Mucosa of descending colon (tissue), 3 donors: ENCODE results near the gene SOX13. TPM values are rescaled to one million over a fixed set of nuclear protein-coding genes. Genes with fewer than 3 reads are reported as not detected.
"Not testable (repeated sequence)": the region's sequence is repeated elsewhere in the genome, so short reads cannot be mapped to it uniquely, and the experiment has no call there.

Experiments used
- ATAC-seq: fragments of 200-7000 bp; cut with Tn5 transposase; one replicate; pipeline ENCODE4 v1.9.1; 2020; ENCODE audit warnings: mild to moderate bottlenecking, moderate library complexity
- DNase-seq, 3 donors: peaks; one replicate each; pipeline ENCODE4 v3.0.0-alpha.2; 2020
- H3K36me3 ChIP-seq: fragments of 200-600 bp; one replicate; pipeline ENCODE4 v1.8.0; 2021; ENCODE audit warnings: low read depth, mild to moderate bottlenecking
- H3K4me1 ChIP-seq: fragments of 200-600 bp; one replicate; pipeline ENCODE4 v1.8.0; 2021; ENCODE audit warnings: low read depth, mild to moderate bottlenecking
- H3K4me3 ChIP-seq: fragments of 200-600 bp; one replicate; pipeline ENCODE4 v1.8.0; 2021; ENCODE audit warnings: mild to moderate bottlenecking
- H3K9me3 ChIP-seq: fragments of 200-600 bp; one replicate; pipeline ENCODE4 v1.8.0; 2021; ENCODE audit warnings: mild to moderate bottlenecking
- CTCF ChIP-seq: fragments of 200-600 bp; IDR thresholded peaks from one replicate; pipeline ENCODE4 v1.8.0; 2022; ENCODE audit warnings: antibody characterized with exemption, mild to moderate bottlenecking
- intact Hi-C, 2 donors: fragments of 100-400 bp; cut with DNase I in 1 of 2; cut with micrococcal nuclease in 1 of 2; formaldehyde crosslinking; loops; one replicate each; pipeline versions ENCODE4 v1.11.0 to v1.11.1; 2022; cut with DNase I, micrococcal nuclease
- total RNA-seq, 3 donors: library from RNA; stranded (reverse); fragmentation: NEBNext Ultra II Directional in 2 of 3; extraction: Animal tissue kit (Norgen Biotek cat#: 25700) in 2 of 3; gene quantifications; one replicate each; pipeline versions ENCODE4 v1.2.1 to v1.2.4, GENCODE V29; 2021 to 2023
- donor health status: DM: no; HTN: no; CAD: no; lungs with moderate emphysema.
- donor health status: DM: no; HTN: no; CAD: no.
- donor health status: DM: no; HTN: yes; CAD: no.

Gene SOX13
- total RNA-seq, 3 donors from 2014 or later = 39.8 to 69.2 (median 40.7) TPM

GRCh38 chr1:204098683-204099082 lies 25.8 kb downstream of the SOX13 start:
- TF ChIP-seq CTCF = no peak
- Histone ChIP-seq H3K4me3 (no peak overlapping the region), H3K36me3 (no peaks in the 10 kb centered on the region), H3K9me3 (no peaks in the 10 kb centered on the region), H3K4me1 (peaks cover 20% of the 10 kb centered on the region)
- no peak for DNase-seq
- intact Hi-C loops = no loop called here
- ATAC-seq = no peak

GRCh38 chr1:204099754-204100153 lies 26.8 kb downstream of the SOX13 start:
- peaks cover 25% of the 10 kb centered on the region for H3K4me1 ChIP-seq
- DNase-seq, H3K9me3 ChIP-seq, H3K36me3 ChIP-seq, ATAC-seq, H3K4me3 ChIP-seq, intact Hi-C loops: not testable (repeated sequence)

- Histone ChIP-seq H3K9me3 (no peaks in the 10 kb centered on the region), H3K4me1 (peaks cover 25% of the 10 kb centered on the region), H3K4me3 (no peak overlapping the region), H3K36me3 (no peaks in the 10 kb centered on the region)
- ATAC-seq = no peak
- intact Hi-C loops = no loop called here
- no peak for TF ChIP-seq CTCF
- no peak for DNase-seq
Measured at GRCh38 chr1:204102029-204102611, 29.2 kb downstream of the SOX13 start.

GRCh38 chr1:204102739-204103430 lies 30.0 kb downstream of the SOX13 start:
- H3K4me1 ChIP-seq = peaks cover 25% of the 10 kb centered on the region
- intact Hi-C loops = no loop called here
- TF ChIP-seq CTCF = no peak
- H3K36me3 ChIP-seq = no peaks in the 10 kb centered on the region
- H3K4me3 ChIP-seq = no peak overlapping the region
- DNase-seq = no peak
- H3K9me3 ChIP-seq = no peaks in the 10 kb centered on the region
- peak; percentile 68 for ATAC-seq

- H3K4me3 ChIP-seq = no peak overlapping the region
- intact Hi-C loops = no loop called here
- no peak for DNase-seq
- no peaks in the 10 kb centered on the region for H3K9me3 ChIP-seq
- TF ChIP-seq CTCF = no peak
- no peaks in the 10 kb centered on the region for H3K36me3 ChIP-seq
- peaks cover 25% of the 10 kb centered on the region for H3K4me1 ChIP-seq
- no peak for ATAC-seq
Measured at GRCh38 chr1:204103431-204103741, 30.5 kb downstream of the SOX13 start.

GRCh38 chr1:204104331-204105130 lies 31.6 kb downstream of the SOX13 start:
- ATAC-seq (peak; percentile 91), DNase-seq (peak; percentile 68 to 75 (median 73))
- Histone ChIP-seq H3K4me1 (peaks cover 25% of the 10 kb centered on the region), H3K9me3 (no peaks in the 10 kb centered on the region), H3K4me3 (no peak overlapping the region), H3K36me3 (no peaks in the 10 kb centered on the region)
- TF ChIP-seq CTCF = no peak
- intact Hi-C loops = no loop called here
